Naive thymus-derived CD4-positive, alpha-beta T cell (primary cell): Measurements from ENCODE around the gene CZIB. TPM values are rescaled to one million over a fixed set of nuclear protein-coding genes. Genes with fewer than 3 reads are reported as not detected.
A peak's percentile ranks its signal among the peaks of the same experiment; 100 is the strongest.

ENCODE experiments used
- ATAC-seq: fragments of 150-1000 bp; cut with Tn5 transposase; 2 replicates; pipeline ENCODE4 v1.10.0; 2021; ENCODE audit warnings: mild to moderate bottlenecking, moderate library complexity
- CTCF ChIA-PET: fragments of 350-600 bp; sonication (Branson Sonifier 250); formaldehyde crosslinking; loops from one replicate; lab custom pipeline; 2021; ENCODE audit warnings: antibody characterized with exemption; lab: Charles Lee
- POLR2A ChIA-PET: fragments of 350-600 bp; sonication (Branson Sonifier 250); formaldehyde crosslinking; loops from one replicate; lab custom pipeline; 2021; ENCODE audit warnings: antibody characterized with exemption, inconsistent platforms; lab: Charles Lee
- DNase-seq, 9 donors: peaks; one replicate each; pipeline versions ENCODE4 v3.0.0 to v3.0.0-alpha.2; 2020 to 2022; ENCODE audit warnings: mixed read lengths in 1 of 9
- H3K27ac ChIP-seq: one replicate; pipeline ENCODE4 v1.7.0; 2013; ENCODE audit warnings: mild to moderate bottlenecking, low read depth, low read length, moderate library complexity
- H3K27me3 ChIP-seq, 2 donors: one replicate each; pipeline ENCODE4 v1.7.0; 2013; ENCODE audit warnings: low read length in 2 of 2, mild to moderate bottlenecking in 2 of 2, moderate library complexity in 2 of 2; ENCODE audit not compliant: control insufficient read depth in 2 of 2, insufficient read depth in 2 of 2
- H3K36me3 ChIP-seq, 3 experiments: 1 replicate in 2 of 3; 2 replicates in 1 of 3; pipeline ENCODE4 v1.7.0; 2013; ENCODE audit warnings: low read length in 3 of 3, mild to moderate bottlenecking in 3 of 3, moderate library complexity in 1 of 3; ENCODE audit not compliant: insufficient read depth in 3 of 3, control insufficient read depth in 2 of 3
- H3K4me1 ChIP-seq, 2 donors: one replicate each; pipeline ENCODE4 v1.7.0; 2013; ENCODE audit warnings: low read length in 2 of 2, mild to moderate bottlenecking in 2 of 2, moderate library complexity in 1 of 2; ENCODE audit not compliant: control insufficient read depth in 2 of 2, insufficient read depth in 2 of 2
- H3K4me3 ChIP-seq: 2 replicates; pipeline ENCODE4 v1.7.0; 2013; ENCODE audit warnings: mild to moderate bottlenecking, low read length
- H3K9me3 ChIP-seq, 3 experiments: 1 replicate in 2 of 3; 2 replicates in 1 of 3; pipeline ENCODE4 v1.7.0; 2013; ENCODE audit warnings: low read length in 3 of 3; ENCODE audit not compliant: control insufficient read depth in 2 of 3
- H3K27ac Mint-ChIP-seq, 9 donors: one replicate each; pipeline ENCODE4 v1.8.0; 2020 to 2022; ENCODE audit warnings: mixed read lengths in 9 of 9, mild to moderate bottlenecking in 8 of 9, moderate library complexity in 5 of 9, inconsistent platforms in 2 of 9
- H3K27me3 Mint-ChIP-seq, 5 donors: one replicate each; pipeline ENCODE4 v1.8.0; 2021 to 2022; ENCODE audit warnings: mixed read lengths in 5 of 5, mild to moderate bottlenecking in 1 of 5
- H3K36me3 Mint-ChIP-seq, 5 donors: one replicate each; pipeline ENCODE4 v1.8.0; 2020 to 2022; ENCODE audit warnings: mixed read lengths in 5 of 5, mild to moderate bottlenecking in 3 of 5, inconsistent platforms in 1 of 5
- H3K4me1 Mint-ChIP-seq, 7 donors: one replicate each; pipeline ENCODE4 v1.8.0; 2020 to 2022; ENCODE audit warnings: mixed read lengths in 7 of 7, mild to moderate bottlenecking in 3 of 7, inconsistent platforms in 1 of 7
- H3K4me3 Mint-ChIP-seq, 10 donors: one replicate each; pipeline ENCODE4 v1.8.0; 2020 to 2022; ENCODE audit warnings: mild to moderate bottlenecking in 10 of 10, mixed read lengths in 10 of 10, moderate library complexity in 6 of 10, inconsistent platforms in 2 of 10
- H3K9me3 Mint-ChIP-seq, 11 donors: one replicate each; pipeline ENCODE4 v1.8.0; 2020 to 2022; ENCODE audit warnings: mixed read lengths in 11 of 11, mild to moderate bottlenecking in 4 of 11, inconsistent platforms in 1 of 11, moderate library complexity in 1 of 11
- intact Hi-C, 2 donors: fragments of 100-400 bp; cut with micrococcal nuclease; formaldehyde crosslinking; loops; one replicate each; pipeline ENCODE4 v1.15.1; 2023
- polyA plus RNA-seq, 2 donors: library from polyadenylated mRNA; unstranded; fragments of 300-500 nt; fragmentation: Illumina TruSeq; gene quantifications; one replicate each; pipeline ENCODE4 v1.2.3, GENCODE V29; 2021
- total RNA-seq, 6 experiments: library from RNA in 5 of 6; stranded (reverse) in 5 of 6; gene quantifications; 1 replicate in 5 of 6; 2 replicates in 1 of 6; pipeline ENCODE4 v1.2.3 and lab custom pipeline; 2021 to 2026

The CZIB gene
- total and polyA plus RNA-seq, 7 experiments from 2014 or later, result 41.9 to 94.9 (median 77.5) TPM

GRCh38 chr1:53242381-53242780 is 21.9 kb upstream of the CZIB start:
- Mint-ChIP-seq H3K36me3 (peaks cover 0 to 6% (median 4%) of the 10 kb centered on the region in 5 donors), H3K27ac (no peak overlapping the region), H3K9me3 (peaks cover 0 to 5% (median 0%) of the 10 kb centered on the region in 11 donors), H3K4me1 (peaks cover 7 to 19% (median 18%) of the 10 kb centered on the region in 7 donors), H3K27me3 (peaks cover 0 to 2% (median 0%) of the 10 kb centered on the region in 5 donors), H3K4me3 (no peak overlapping the region)
- no peaks in the 10 kb centered on the region for H3K9me3 ChIP-seq
- no peak for ATAC-seq
- no peaks in the 10 kb centered on the region for H3K27me3 ChIP-seq
- H3K4me1 ChIP-seq, result peaks cover 10 to 14% of the 10 kb centered on the region in 2 donors
- intact Hi-C loops, result no loop called here
- no peak overlapping the region for H3K4me3 ChIP-seq
- no peak overlapping the region for H3K27ac ChIP-seq
- POLR2A ChIA-PET, result no interaction called here
- peaks cover 0 to 4% (median 0%) of the 10 kb centered on the region in 3 experiments for H3K36me3 ChIP-seq
- CTCF ChIA-PET, result no interaction called here
- no peak for DNase-seq

GRCh38 chr1:53241828-53242227 is 21.4 kb upstream of the CZIB start:
- intact Hi-C loops, result no loop called here
- Histone ChIP-seq H3K36me3 (peaks cover 0 to 4% (median 0%) of the 10 kb centered on the region in 3 experiments), H3K4me3 (no peak overlapping the region), H3K4me1 (peaks cover 13 to 19% of the 10 kb centered on the region in 2 donors), H3K27me3 (no peaks in the 10 kb centered on the region), H3K9me3 (no peaks in the 10 kb centered on the region), H3K27ac (no peak overlapping the region)
- ATAC-seq (no peak), DNase-seq (no peak)
- ChIA-PET POLR2A (no interaction called here), CTCF (no interaction called here)
- H3K27me3 Mint-ChIP-seq, result peaks cover 0 to 2% (median 0%) of the 10 kb centered on the region in 5 donors
- peaks cover 0 to 5% (median 0%) of the 10 kb centered on the region in 11 donors for H3K9me3 Mint-ChIP-seq
- H3K27ac Mint-ChIP-seq, result no peak overlapping the region
- H3K4me3 Mint-ChIP-seq, result no peak overlapping the region
- H3K4me1 Mint-ChIP-seq, result peaks cover 7 to 25% (median 20%) of the 10 kb centered on the region in 7 donors
- H3K36me3 Mint-ChIP-seq, result peaks cover 0 to 6% (median 4%) of the 10 kb centered on the region in 5 donors

GRCh38 chr1:53238197-53239155 is 18.0 kb upstream of the CZIB start, which contains the start of gene MAGOH:
Gene MAGOH, minus strand, starts transcription at chr1:53238518. Its CDS starts 70 bp downstream, at chr1:53238448.
- Histone ChIP-seq H3K27me3 (no peaks in the 10 kb centered on the region), H3K27ac (peak within 1 kb of the TSS; percentile 94), H3K4me1 (peaks cover 18 to 19% of the 10 kb centered on the region in 2 donors), H3K9me3 (no peaks in the 10 kb centered on the region), H3K36me3 (peaks cover 12 to 24% (median 15%) of the 10 kb centered on the region in 3 experiments), H3K4me3 (peak within 1 kb of the TSS; percentile 97)
- Mint-ChIP-seq H3K9me3 (peaks cover 0 to 5% (median 0%) of the 10 kb centered on the region in 11 donors), H3K4me1 (peaks cover 18 to 47% (median 32%) of the 10 kb centered on the region in 7 donors), H3K27ac (peak within 1 kb of the TSS; percentile 92 to 99 (median 98)), H3K4me3 (peak within 1 kb of the TSS; percentile 96 to 99 (median 98)), H3K27me3 (peaks cover 0 to 2% (median 0%) of the 10 kb centered on the region in 5 donors), H3K36me3 (peaks cover 0 to 17% (median 12%) of the 10 kb centered on the region in 5 donors)
- peak; percentile 90 to 96 (median 95) for DNase-seq
- ChIA-PET CTCF (no interaction called here), POLR2A (interaction anchor here (1.0 to 5.2 kb wide), 3 partner anchors 17 to 30 kb away, joined by 3 to 39 read pairs (median 3); partner anchors contain the start of gene CZIB)
- peak; percentile 98 for ATAC-seq
- intact Hi-C loops, result loop anchor here (1.0 to 5.0 kb wide), 14 partner anchors 18 to 1716 kb away; partner anchors contain the start of genes CPT2 (in 2 of the 2), CZIB (in 2 of the 2), NDC1 (in 2 of the 2) and BTF3L4 (in 1 of the 2)

GRCh38 chr1:53237638-53238037 is 17.2 kb upstream of the CZIB start:
- intact Hi-C loops, result loop anchor here (1.0 to 5.0 kb wide), 14 partner anchors 17 to 1715 kb away; partner anchors contain the start of genes CPT2 (in 2 of the 2), CZIB (in 2 of the 2), NDC1 (in 2 of the 2) and BTF3L4 (in 1 of the 2)
- peak overlapping the region; percentile 97 for H3K4me3 ChIP-seq
- peaks cover 0 to 18% (median 13%) of the 10 kb centered on the region in 5 donors for H3K36me3 Mint-ChIP-seq
- peak overlapping the region; percentile 96 to 99 (median 98) for H3K4me3 Mint-ChIP-seq
- H3K27me3 ChIP-seq, result no peaks in the 10 kb centered on the region
- DNase-seq (no peak), ATAC-seq (no peak)
- H3K27me3 Mint-ChIP-seq, result peaks cover 0 to 2% (median 0%) of the 10 kb centered on the region in 5 donors
- H3K9me3 Mint-ChIP-seq, result peaks cover 0 to 5% (median 0%) of the 10 kb centered on the region in 11 donors
- ChIA-PET CTCF (no interaction called here), POLR2A (interaction anchor here (0.6 to 5.2 kb wide), 4 partner anchors 17 to 1237 kb away, joined by 3 to 39 read pairs (median 4); partner anchors contain the start of gene CZIB)
- H3K4me1 Mint-ChIP-seq, result peaks cover 18 to 49% (median 32%) of the 10 kb centered on the region in 7 donors
- no peaks in the 10 kb centered on the region for H3K9me3 ChIP-seq
- H3K27ac Mint-ChIP-seq, result peak overlapping the region; percentile 92 to 99 (median 98)
- H3K27ac ChIP-seq, result peak overlapping the region; percentile 94
- peaks cover 18 to 19% of the 10 kb centered on the region in 2 donors for H3K4me1 ChIP-seq
- H3K36me3 ChIP-seq, result peaks cover 15 to 30% (median 19%) of the 10 kb centered on the region in 3 experiments

GRCh38 chr1:53220962-53221286 is 490 bp upstream of the CZIB start:
- H3K27me3 Mint-ChIP-seq, result no peaks in the 10 kb centered on the region
- H3K36me3 ChIP-seq, result peaks cover 0 to 29% (median 2%) of the 10 kb centered on the region in 3 experiments
- H3K4me3 ChIP-seq, result peak overlapping the region; percentile 80
- H3K27ac ChIP-seq, result peak overlapping the region; percentile 99
- no peaks in the 10 kb centered on the region for H3K9me3 ChIP-seq
- ChIA-PET CTCF (interaction anchor here (0.6 to 0.8 kb wide), 2 partner anchors 8 to 263 kb away, joined by 3 to 4 read pairs; no protein-coding TSS in a partner anchor), POLR2A (interaction anchor here (1.0 to 4.4 kb wide), 3 partner anchors 15 to 106 kb away, joined by 3 to 42 read pairs (median 39); partner anchors contain the start of genes CPT2 and MAGOH)
- peak overlapping the region; percentile 91 to 98 (median 96) for H3K27ac Mint-ChIP-seq
- H3K4me1 ChIP-seq, result peaks cover 15% of the 10 kb centered on the region in 2 donors
- no peaks in the 10 kb centered on the region for H3K27me3 ChIP-seq
- peaks cover 0 to 6% (median 0%) of the 10 kb centered on the region in 11 donors for H3K9me3 Mint-ChIP-seq
- peak overlapping the region; percentile 83 to 94 (median 92) for H3K4me3 Mint-ChIP-seq
- ATAC-seq, result no peak
- peaks cover 15 to 31% (median 26%) of the 10 kb centered on the region in 7 donors for H3K4me1 Mint-ChIP-seq
- intact Hi-C loops, result loop anchor here (1.0 to 10.0 kb wide), 9 partner anchors 17 to 1996 kb away; partner anchors contain the start of genes BTF3L4 (in 2 of the 2), CPT2 (in 2 of the 2), MAGOH (in 2 of the 2) and TXNDC12 (in 2 of the 2)
- no peak for DNase-seq
- H3K36me3 Mint-ChIP-seq, result peaks cover 0 to 12% (median 0%) of the 10 kb centered on the region in 5 donors
